ENCODE measurements around the gene ATP6V1B1.
A peak's percentile ranks its signal among the peaks of the same experiment; 100 is the strongest.

ATP6V1B1 gene

GRCh38 chr2:70948337-70949003 is 12.8 kb downstream of the ATP6V1B1 start:
- DNase-seq = peak; percentile 70

GRCh38 chr2:70949086-70949485 is 13.4 kb downstream of the ATP6V1B1 start:
- DNase-seq = no peak

DNA sequence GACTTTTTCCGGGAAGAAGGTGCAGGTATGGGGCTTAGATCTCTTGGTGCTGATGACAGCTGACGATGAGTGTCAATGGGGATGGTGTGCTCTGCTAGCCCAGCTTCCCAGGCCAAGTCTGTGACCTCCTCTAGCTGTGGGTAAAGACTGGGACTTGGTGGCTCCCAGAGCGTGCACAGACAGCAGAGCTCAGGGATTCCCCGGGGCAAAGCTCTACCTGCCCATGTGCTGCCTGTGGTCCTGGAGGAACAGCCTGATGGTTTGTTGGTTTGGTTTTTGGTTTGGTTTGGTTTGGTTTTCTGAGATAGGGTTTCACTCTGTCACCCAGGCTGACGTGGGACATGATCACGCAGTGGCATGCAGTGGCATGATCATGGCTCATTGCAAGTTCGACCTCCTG is 19.2 kb downstream of the ATP6V1B1 start:
- no peak for DNase-seq

DNA sequence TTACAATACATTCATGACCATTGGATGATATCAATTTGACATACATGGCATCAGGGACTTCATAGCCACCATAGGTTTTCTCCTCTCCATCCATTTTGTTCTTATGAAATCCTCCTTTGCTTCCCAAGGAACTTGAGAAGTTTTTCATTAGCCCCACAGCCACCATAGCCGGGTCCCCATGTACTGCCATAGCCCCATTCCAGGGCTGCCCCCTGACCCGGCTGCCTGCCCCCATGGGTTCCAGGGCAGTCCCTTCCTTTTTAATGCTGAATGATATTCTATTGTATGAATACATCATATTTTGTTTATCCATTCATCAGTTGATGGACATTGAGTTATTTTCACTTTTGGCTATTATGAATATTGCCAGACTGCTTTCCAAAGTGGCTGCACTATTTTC is 20.4 kb downstream of the ATP6V1B1 start:
- DNase-seq = no peak

DNA sequence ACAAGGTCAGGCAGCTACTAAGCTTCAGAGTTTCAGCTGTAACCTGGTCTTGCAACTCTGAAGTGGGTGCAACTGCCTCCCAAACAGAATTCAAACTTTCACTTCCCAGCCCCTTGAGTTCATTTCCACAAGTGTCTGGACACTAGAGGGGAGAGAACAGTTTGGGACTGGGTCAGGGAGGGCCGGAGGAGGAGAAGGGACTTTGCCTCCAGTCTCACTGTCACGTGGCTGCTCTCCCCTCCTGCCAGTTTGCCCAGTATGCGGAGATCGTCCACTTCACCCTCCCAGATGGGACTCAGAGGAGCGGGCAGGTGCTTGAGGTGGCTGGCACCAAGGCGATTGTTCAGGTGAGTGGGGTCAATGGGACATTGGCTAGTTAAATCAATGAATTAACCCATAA is 22.1 kb downstream of the ATP6V1B1 start:
- no peak for DNase-seq

DNA sequence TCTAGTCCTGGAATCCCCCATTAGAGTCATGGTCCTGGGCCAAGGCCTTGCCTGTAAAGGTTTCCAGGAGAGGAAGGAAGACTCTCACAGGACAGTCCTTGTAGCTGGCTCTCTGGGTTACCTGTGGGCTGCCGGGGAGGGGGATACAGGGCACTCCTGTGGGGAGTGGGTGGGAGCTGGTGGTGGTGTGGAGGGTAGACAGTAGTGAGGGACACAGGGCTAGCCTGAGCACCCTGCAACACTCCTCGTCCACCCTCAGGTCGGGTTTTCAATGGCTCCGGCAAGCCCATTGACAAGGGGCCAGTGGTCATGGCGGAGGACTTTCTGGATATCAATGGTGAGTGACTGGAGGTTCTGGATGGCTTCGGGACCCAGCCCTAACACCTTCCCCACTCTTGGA is 23.1 kb downstream of the ATP6V1B1 start:
- DNase-seq = no peak

DNA sequence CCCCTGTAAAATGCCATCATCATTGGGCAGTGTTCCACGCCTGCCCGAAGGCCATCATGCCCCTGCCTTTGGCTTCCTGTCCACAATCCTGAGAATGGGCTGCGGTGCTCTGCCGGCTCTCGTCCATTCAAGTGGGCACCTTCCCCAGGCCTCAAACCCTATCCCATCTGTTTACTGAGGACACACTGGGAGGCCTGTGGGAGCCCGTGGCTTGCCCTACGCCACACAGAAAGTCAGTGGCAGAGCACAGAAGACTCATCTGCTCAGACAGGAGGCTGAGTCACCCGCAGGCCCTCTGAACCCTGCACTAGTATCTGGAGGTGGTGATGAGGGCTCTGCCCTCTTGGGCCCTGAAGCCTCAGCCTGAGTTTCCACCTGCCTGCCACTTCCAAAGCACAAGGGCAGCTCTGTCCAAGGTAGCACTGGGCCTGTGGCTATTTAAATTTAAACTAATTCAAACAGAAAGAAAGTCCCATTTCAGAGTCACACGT is 23.6 kb downstream of the ATP6V1B1 start:
- DNase-seq = no peak

DNA sequence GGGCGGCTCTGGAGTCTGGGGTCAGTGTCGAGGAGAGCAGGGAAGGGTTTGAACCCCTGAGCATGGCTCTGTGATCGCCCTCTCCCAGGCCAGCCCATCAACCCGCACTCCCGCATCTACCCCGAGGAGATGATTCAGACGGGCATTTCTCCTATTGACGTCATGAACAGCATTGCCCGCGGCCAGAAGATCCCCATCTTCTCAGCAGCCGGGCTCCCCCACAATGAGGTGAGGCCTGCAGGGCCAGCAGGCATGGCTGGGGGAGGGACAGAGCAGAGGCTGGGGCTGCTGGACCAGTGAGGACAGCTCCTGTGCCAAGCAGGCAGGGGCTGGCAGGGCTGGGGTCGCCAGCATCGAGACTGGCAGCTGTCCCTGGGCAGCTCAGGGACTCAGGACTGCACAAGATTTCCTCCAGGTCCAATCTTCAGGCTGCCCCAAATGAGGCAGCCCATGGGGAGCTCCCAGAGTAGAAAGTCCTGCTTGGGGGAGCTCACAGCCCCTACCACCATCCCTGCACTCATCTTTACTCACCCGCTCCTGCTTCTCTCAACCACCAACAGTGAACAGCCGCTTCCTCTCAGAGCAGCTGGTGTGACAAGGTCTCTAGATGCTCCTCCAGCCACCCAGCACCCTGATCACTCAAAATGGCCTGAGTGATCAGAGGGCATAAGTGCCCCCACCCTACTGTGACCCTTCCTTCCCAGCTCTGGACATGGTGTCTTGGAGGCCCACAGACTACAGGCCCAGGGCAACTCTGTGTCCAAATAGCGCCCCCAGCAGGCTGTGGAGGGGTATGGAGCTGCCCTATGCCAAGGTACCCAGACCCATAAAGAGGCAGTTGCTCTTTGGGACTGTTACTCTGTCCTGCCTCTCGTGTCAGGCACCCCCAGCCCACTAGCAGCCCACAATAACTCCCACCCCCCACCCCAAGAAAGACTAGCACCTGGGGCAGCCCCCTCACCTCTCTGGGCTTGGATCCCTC is 24.4 kb downstream of the ATP6V1B1 start:
- DNase-seq = no peak

- no peak for DNase-seq
Observed at GRCh38 chr2:70960833-70961647, 25.3 kb downstream of the ATP6V1B1 start.

GRCh38 chr2:70961648-70961994 is 25.9 kb downstream of the ATP6V1B1 start:
- no peak for DNase-seq

DNA sequence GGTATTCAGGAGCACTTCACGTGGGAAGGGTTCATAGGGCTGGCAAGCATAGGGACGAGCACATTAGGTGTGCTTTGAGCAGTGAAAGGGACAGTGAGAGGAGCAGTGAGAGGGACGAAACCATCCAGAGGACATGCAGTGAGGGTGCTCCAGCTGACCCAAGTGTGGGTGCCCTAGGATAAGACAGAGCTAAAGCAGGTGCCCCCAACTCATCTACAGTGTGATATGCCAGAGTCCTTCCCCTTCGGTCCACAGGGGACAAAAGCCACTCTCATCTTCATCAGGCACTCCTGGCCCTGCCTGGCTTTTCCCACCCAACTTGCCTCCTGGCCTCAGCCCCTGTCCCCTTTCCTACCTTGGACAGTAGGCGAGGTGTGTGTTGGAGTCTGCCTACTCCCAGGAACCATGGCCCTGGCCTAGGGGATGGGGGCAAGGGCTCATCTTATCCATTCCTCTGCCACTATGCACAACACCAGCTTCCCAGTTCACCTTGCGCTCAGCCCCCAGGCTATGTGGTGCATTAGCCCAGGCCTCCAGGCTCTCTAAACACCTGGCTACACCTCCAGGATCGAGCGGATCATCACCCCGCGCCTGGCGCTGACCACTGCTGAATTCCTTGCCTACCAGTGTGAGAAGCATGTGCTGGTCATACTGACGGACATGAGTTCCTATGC is 26.6 kb downstream of the ATP6V1B1 start:
- no peak for DNase-seq

- no peak for DNase-seq
Observed at GRCh38 chr2:70962885-70963878, 27.5 kb downstream of the ATP6V1B1 start.

DNA sequence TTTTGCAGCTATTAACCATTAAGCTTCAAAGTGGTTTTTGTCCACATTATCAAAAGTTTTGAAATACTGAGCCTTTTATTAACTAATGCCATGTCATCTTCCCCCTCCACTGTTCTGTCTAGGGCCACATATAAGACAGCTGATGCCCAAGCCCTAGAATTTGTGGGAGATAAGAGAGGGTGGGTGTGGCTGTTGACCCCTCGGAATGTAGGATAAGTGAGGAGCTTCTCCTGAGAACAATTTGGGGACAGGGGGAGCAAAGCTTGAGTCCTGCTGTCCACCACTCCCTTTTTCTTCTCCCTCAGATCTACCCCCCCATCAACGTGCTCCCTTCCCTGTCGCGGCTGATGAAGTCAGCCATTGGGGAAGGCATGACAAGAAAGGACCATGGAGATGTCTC is 28.4 kb downstream of the ATP6V1B1 start:
- DNase-seq = no peak

DNA sequence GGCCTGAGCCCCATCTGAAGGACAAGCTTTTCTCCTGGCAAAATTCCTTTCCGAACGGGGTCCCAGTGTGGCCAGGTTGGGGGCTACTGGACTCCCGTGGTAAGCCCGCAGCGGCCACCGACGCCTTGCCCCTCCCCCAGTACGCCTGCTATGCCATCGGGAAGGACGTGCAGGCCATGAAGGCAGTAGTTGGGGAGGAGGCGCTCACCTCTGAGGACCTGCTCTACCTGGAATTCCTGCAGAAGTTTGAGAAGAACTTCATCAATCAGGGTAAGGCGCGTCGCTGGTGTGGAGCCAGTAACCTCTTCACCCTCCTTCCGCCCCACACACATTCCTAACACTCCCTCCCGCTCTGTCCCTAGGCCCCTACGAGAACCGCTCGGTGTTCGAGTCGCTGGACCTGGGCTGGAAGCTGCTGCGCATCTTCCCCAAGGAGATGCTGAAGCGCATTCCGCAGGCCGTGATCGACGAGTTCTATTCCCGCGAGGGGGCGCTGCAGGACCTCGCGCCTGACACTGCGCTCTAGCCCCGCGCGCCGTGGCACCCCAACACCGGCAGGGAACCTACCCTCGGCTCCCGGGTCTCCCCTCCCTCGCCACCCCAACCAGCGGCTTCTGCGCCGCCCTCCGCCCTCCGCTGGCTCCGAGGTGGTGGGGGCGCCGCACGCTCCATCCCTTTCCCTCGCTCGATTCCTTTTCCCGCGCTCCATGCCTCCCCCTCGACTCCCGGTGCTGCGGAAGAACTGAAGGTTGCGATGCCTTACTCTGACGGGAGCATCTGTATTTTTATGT is 29.1 kb downstream of the ATP6V1B1 start:
- DNase-seq = peak; percentile 80

GRCh38 chr2:70965506-70965905 is 29.8 kb downstream of the ATP6V1B1 start:
- no peak for DNase-seq

- DNase-seq = no peak
Observed at GRCh38 chr2:70966681-70967080, 31.0 kb downstream of the ATP6V1B1 start.

- no peak for DNase-seq
Observed at GRCh38 chr2:70967189-70967588, 31.5 kb downstream of the ATP6V1B1 start.

DNA sequence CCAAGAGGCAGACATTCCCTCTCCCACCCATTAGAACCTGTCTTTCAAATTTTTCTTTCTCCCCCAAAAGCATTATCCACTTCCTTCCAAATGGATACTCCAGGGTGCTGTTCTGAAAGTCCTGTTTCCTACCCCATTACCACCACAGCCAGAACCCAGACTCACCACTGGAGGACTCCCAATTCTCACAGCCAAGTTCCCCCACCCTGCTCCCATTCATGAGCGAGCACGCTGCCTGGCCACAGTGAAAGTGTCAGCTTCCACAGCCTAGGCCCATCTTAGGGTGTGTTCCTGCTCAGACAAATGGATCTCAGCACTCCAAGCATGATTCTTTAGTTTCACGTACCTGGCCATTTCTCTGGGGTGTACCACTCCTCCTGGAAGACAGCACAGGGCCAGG is 38.9 kb downstream of the ATP6V1B1 start:
- no peak for DNase-seq

DNA sequence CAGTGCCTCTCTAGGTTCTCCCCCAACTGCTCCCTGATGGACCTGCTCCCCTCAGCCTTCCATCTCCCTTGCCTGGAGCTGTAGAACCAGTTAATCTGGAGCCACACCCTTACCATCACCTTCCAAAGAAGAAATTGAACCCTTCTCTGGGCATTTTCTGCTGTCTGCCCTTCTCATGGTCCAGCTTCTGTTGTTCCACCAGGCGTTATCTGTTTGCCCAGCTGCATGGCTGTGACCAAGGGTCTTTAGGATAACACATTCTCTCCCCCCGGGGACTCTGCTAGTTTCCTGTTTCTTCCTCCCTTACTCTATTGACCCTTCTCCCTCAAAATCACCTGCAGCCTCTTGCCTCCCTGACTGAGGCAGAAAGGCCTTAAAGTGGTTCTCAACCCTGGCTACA is 39.5 kb downstream of the ATP6V1B1 start:
- no peak for DNase-seq

DNA sequence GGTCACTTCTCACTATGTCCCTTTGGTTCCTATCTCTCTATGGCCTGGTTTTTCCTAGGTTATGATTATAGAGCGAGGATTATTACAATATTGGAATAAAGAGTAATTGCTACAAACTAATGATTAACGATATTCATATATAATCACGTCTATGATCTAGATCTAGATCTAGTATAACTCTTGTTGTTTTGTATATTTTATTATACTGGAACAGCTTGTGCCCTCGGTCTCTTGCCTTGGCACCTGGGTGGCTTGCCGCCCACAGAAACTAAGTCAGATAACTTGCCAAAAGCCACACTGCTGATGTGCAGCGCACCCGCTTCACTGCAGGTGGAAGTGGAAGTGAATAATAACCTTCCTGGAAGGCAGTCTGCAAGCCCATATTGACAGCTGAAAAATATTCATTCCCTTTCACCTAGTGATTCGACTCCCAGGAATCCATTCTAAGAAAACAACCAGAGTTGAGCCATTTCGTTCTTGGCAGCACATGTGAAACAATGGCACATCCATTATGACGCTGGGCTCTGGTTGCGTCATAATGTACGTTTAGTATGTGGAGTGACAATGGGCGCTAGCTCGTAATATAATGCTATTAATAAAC is 42.0 kb downstream of the ATP6V1B1 start:
- DNase-seq = no peak

Data from activated gamma-delta T cell treated with Interleukin-2 at 50 U/mL for 16 hours (primary cell).